Measurements from ENCODE around the gene MORN4.

DNA sequence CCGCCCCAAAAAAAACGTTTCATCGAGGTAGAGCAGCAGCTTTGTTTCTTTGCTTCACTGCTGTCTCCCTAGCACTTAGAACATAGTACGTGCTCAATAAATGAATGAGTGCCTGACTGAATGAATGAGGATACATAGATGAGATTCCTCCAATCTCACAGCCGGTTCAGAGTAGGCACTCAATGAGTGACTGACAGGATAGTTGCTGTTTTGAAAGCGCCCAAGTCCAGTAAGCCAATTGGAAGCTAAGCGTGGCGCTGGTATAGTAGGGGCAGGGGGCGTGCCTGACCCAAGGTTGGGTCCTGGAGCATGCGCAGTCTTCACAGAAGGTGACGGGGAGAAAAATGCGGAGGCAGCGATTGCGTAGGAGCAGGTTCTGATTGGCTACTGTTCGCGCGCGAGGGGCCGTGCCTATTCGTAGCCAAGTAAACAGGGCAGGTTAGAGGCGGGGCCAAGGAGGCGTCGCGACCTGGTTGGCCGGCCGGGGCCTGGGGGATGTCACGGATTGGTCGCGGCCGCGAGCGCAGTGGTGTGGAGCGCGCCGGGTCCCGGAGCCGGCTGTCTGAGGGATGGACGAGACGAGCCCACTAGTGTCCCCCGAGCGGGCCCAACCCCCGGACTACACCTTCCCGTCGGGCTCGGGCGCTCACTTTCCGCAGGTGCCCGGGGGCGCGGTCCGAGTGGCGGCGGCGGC is 7.0 kb upstream of the MORN4 start, which contains the start of gene PI4K2A:
- TF ChIP-seq, protein P1, sequence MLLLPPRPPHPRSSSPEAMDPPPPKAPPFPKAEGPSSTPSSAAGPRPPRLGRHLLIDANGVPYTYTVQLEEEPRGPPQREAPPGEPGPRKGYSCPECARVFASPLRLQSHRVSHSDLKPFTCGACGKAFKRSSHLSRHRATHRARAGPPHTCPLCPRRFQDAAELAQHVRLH (tag by site-specific recombination; IDR thresholded peaks at IDR 0.05), result peak; percentile 60; the same call in 1 of the 2 replicates
- TF ChIP-seq, protein P2, sequence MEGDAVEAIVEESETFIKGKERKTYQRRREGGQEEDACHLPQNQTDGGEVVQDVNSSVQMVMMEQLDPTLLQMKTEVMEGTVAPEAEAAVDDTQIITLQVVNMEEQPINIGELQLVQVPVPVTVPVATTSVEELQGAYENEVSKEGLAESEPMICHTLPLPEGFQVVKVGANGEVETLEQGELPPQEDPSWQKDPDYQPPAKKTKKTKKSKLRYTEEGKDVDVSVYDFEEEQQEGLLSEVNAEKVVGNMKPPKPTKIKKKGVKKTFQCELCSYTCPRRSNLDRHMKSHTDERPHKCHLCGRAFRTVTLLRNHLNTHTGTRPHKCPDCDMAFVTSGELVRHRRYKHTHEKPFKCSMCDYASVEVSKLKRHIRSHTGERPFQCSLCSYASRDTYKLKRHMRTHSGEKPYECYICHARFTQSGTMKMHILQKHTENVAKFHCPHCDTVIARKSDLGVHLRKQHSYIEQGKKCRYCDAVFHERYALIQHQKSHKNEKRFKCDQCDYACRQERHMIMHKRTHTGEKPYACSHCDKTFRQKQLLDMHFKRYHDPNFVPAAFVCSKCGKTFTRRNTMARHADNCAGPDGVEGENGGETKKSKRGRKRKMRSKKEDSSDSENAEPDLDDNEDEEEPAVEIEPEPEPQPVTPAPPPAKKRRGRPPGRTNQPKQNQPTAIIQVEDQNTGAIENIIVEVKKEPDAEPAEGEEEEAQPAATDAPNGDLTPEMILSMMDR (tag by site-specific recombination; IDR thresholded peaks at IDR 0.05), result no peak
- TF ChIP-seq ZNF792 (tag by site-specific recombination; IDR thresholded peaks at IDR 0.05) (no peak), ZNF433 (tag by site-specific recombination; IDR thresholded peaks at IDR 0.05; ENCODE audit: low read depth) (no peak), ZNF292 (tag by site-specific recombination; IDR thresholded peaks at IDR 0.05; ENCODE audit: borderline replicate concordance, low read depth) (no peak)
